Hematopoietic multipotent progenitor cell treated with erythropoietin and hydrocortisone succinate and interleukin-3 and kit ligand, for 15 days (in vitro differentiated cells): ENCODE data around the gene MGAM2.
"Not testable (repeated sequence)": the region's sequence is repeated elsewhere in the genome, so short reads cannot be mapped to it uniquely, and the experiment has no call there.

Experiments
- DNase-seq: peaks from one replicate; pipeline ENCODE4 v3.0.0-alpha.2; 2015; ENCODE audit warnings: low spot score

MGAM2 gene

GRCh38 chr7:142111499-142111898 is at the start of gene MGAM2:
Gene MGAM2 (plus strand): TSS chr7:142111718. CDS start chr7:142116874, 5,156 bp downstream.
- DNase-seq = no peak

DNA sequence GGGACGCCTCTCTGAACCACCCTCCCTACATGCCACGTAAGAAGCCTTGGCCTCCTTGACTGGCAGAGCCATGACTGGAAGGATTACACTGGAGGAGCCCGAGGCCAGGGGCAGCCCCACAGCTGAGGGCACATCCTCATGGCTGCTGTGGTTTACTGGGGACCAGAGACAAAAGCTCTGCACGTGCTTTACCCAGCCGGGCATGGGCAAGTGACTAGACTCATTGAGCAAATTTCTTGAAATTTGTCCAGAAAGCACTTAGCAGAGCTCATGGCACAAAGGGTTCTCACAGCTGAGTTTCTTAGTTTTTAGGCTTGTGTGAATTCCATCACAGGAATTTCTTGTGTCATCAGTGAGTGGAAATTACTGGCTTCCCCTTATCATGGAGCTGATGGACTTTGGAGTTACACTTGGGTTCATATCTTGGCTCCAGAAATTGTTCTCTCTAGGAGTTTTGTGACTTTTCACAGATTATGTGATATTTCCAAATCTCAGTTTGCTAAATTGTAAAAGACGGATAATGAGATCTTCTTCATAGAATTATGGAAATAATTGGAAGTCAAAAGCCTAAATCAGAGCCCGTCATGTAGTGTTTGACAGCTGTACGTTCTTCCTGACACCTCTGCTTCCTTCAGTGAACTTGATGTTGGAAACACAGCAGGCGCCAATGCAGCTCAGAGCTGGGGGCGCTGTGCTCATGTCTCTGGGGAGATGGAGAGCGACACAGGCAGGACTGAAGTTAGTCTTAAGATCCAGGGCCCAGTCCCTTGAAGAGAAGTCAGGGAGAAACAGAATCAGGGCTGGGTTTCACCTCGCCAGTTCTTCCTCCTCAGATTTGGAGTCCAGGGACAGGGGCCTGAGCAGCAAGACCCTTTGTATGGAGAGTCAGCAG is 47.7 kb upstream of the MGAM2 start:
- no peak for DNase-seq

GRCh38 chr7:142066536-142066935 is 45.0 kb upstream of the MGAM2 start:
- no peak for DNase-seq

DNA sequence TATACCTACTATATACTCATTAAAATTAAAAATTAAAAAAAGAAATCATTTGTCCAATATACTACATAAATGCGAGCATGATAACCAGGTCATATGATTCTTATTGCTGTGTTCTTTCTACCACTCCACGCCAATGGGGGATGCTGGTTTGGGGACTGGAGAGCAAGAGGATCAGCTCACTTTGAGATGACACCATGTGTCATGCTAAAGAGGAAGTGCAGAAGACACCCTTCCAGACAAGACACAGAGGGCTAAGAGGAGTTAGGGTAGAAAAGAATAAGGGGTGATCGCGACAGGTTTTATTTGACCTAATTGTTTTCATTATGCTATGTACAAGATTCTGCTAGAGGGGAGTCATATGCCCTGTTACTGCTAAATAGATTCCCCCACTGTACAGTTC is 33.8 kb upstream of the MGAM2 start:
- no peak for DNase-seq

DNA sequence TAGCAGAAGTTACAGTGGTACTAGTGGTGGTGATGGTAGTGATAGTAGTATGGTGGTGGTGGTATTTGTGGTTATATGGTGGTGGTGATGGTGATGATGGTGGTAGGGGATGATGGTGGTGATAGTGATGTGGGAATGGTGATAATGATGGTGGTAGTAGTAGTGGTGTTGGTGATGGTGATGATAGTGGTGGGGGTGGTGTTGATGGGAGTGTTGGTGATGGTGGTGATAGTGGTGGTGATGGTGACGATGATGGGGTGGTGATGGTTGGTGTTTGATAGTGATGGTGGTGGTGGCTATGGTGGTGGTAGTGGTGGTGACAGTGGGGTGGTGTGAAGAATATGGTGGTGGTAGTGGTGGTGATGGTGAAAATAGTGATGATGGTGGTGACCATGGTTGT is 27.9 kb upstream of the MGAM2 start:
- DNase-seq = no peak

- no peak for DNase-seq
These were observed 26.1 kb upstream of the MGAM2 start for GRCh38 chr7:142085428-142085827.

DNA sequence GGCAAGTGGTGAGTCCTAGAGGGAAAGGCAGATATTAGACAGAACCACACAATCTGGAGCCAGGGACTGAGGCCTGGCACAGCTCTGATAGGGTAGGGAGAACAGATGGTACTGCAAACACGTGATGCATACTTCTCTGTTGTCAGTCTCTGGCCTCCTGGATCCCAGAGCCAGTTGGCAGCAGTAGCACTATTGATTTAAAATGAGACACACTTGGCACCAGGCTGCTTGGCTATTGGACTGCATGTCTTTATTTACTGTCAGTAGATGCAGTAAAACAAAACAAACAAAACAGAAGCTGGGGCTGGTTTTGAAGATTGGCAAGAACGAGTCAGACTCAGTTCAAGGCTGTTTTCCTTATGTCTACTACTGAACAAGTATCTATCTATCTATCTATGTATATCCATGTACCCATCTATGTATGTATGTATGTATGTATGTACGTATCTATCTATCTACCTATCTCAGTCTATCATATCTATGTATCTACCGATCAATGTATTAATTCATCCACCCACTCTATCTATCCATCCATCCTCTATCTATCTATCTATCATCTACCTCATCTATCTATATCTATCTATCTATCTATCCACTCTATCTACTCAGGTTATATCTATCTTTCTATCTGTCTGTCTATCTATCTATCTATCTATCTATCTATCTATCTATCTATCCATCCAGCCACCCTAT is 23.4 kb upstream of the MGAM2 start:
- DNase-seq = no peak

- no peak for DNase-seq
These were observed 22.5 kb upstream of the MGAM2 start for GRCh38 chr7:142089035-142089434.

- DNase-seq = no peak
These were observed 19.6 kb upstream of the MGAM2 start for GRCh38 chr7:142091961-142092360.

DNA sequence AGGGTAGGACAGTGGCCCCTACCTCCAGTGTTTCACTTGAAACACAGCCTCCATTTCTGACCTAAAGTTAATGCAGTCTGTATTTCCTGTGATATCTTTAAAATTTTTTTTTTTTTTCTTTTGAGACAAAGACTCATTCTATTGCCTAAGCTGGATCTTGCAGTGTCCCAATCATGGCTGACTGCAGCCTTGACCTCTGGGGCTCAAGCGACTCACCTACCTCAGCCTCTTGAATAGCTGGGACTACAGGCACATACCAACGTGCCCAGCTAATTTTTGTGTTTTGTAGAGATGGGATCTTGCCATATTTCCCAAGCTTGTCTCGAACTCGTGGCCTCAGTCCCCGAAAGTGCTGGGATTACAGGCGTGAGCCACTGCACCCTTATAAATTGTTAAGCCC is 16.7 kb upstream of the MGAM2 start:
- no peak for DNase-seq

DNA sequence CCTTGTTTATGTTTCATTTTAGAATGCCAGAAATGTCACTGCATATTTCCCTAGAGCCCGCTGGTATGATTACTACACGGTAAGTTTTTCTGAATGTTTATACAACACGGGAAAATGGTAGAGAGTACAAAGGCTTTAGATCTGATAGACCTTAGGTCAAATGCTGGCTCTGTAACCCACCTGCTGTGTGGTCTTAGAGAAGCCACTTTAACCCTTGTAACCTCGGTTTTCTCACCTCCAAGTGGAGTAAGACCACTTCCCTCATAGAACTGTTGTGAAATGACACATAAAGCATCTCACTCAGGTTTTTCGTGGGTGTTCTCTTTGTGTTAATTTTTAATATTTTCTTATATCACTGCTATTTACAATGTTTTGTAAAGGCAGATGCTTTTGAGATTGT is 13.9 kb upstream of the MGAM2 start:
- no peak for DNase-seq

DNA sequence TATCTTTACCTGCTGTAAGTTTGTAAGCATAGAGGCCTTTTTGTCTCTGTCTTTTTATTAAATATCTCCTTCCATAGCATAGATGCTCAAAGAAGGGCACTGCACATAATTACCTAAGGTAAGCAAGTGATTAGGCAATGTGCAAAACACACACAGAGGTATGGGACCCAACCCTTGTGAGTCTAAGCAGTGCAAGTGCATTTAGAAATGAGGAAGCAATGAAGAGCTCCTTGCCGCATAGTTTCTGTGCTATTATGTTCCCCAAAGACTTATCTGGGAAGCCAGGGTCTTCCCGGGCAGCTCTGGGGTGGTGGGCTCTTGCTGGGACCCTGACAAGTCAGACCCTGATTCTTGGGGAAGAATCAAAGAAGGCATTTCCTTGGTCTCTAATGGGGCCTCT is 13.5 kb upstream of the MGAM2 start:
- no peak for DNase-seq

- DNase-seq = not testable (repeated sequence)
These were observed 12.2 kb upstream of the MGAM2 start for GRCh38 chr7:142099347-142099746.

DNA sequence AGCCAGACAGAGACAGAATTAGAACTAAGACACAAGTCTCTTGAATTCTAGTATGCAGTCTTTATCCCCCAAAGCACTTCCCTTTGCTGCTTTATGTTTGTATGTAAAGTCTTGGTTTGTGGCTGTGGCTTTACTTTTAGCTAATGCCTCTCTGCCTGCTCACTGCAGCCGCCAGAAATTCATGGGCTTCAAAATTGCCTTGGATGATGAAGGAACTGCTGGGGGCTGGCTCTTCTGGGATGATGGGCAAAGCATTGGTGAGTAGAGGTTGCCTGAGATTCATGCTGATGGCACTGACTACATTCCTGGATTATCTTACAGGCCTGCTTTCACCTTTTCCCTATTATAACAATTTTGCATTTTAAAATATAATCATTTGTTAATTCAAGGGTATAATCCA is 10.9 kb upstream of the MGAM2 start:
- no peak for DNase-seq

DNA sequence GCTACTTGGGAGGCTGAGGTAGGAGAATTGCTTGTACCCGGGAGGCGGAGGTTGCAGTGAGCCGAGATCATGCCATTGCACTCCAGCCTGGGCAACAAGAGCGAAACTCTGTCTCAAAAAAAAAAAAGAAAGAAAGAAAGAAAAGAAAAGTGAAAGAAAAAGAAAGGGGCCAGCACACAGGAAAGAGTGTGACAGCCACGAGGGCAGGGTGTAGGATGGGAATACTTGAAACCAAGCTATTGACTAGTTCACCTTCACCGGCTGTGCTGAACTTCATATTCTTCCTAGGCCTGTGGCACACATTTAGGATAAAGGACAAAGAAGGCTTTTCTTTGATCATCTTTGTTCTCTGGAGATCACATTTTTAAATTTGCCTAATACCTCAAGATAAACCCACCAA is 9.7 kb upstream of the MGAM2 start:
- not testable (repeated sequence) for DNase-seq

GRCh38 chr7:142104550-142105527 is 6.7 kb upstream of the MGAM2 start:
- no peak for DNase-seq

DNA sequence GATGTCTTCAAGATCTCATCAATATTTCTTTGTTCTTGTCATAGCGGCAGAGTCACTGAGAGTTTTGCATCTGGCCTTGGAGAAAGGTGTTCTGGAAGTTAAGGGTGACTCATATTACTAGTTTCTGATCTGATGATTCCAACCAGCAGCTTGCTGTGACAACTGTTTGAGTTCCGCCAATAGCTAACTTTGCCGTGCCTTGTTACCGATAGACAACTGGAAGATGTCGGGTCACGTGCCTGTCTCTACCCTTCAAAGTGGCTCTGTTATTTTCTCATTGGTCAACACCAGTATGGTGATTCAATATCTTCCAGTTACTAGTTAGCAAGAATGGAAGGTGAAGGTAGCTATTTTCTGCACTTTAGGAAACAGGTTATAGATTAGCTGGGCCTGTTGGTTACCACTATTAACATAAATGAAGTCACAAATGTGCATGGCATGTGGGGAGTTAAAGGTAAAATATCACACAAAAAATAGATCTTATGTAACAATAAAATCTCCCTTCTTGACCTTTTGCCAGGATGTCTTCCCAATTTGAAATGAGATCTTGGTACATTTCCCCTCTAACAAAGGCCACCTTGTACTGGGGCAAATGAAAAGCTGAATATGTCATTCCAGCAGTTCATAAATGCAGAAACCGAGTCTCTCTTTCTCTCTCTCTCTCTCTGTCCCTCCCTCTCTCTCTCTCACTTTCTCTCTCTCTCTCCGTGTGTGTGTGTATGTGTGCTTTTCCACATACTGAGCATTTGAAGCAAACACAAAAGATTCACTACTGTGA is 2.6 kb upstream of the MGAM2 start:
- no peak for DNase-seq

- no peak for DNase-seq
These were observed 1.4 kb upstream of the MGAM2 start for GRCh38 chr7:142110098-142110497.

DNA sequence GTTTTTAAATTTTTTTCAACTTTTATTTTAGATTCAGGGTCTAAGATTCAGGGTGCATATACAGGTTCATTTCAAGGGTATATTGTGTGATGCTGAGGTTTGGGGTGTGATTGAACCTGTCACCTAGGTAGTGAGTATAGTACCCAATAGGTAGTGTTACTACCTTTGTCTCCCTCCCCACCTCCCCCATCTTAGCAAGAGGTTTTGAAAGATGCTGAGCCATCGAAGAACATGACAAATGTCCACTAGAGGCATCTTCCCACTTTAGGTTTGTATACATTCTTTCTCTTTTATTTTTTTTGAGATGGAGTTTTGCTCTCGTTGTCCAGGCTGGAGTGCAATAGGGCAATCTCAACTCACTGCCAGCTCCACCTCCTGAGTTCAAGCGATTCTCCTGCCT is 880 bp upstream of the MGAM2 start:
- no peak for DNase-seq

DNA sequence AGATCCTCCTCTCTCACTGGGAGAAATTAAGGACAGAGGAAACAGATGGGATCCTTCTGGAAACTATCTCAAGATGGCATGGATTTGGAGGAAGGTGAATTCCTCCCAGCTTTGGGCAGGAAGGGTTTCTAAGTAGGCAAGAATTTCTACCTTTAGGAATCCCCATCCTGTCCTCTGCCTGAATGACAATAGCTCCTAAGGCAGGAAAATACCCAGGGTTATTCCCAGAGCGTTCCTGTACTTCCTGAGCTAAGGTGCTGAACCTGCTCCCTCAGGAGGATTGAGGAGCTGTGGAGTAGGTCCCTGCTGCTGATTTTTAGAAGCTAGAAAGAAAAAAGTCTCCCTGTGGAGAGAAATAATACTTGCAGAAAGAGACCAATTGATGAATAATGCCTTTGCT is 568 bp downstream of the MGAM2 start:
- DNase-seq = no peak

GRCh38 chr7:142114207-142114606 is 2.7 kb downstream of the MGAM2 start:
- no peak for DNase-seq

DNA sequence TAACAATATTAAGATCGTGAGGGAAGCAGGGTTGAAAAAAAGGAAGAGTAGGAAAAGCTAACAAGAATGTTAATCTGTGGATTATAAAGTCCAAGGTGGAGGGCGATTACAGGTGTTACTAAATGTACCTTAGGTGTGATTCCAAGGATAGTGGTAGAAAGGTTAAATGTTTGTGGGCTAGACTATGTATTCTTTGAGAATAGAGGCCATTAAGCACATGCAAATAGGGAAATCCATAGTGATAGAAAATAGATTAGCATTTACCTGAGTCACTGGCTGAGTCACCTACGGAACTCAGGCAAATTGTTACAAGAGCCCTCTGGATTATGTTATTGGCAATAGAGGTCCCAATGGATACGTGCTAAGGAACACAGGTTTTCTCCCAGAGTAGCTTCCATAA is 9.0 kb downstream of the MGAM2 start:
- DNase-seq = no peak
